NCI-H2171 (cell line): Measurements from ENCODE around the gene SLC30A1.

Experiments
- DNase-seq: peaks from one replicate; lab custom pipeline; 2025; lab: John Stamatoyannopoulos, UW

The SLC30A1 gene

GRCh38 chr1:211607754-211608473, 29.0 kb upstream of the SLC30A1 start:
- DNase-seq = no peak

GRCh38 chr1:211606914-211607753, 28.2 kb upstream of the SLC30A1 start:
- DNase-seq = no peak

- DNase-seq = no peak
Observed at GRCh38 chr1:211606332-211606913, 27.5 kb upstream of the SLC30A1 start.

DNA sequence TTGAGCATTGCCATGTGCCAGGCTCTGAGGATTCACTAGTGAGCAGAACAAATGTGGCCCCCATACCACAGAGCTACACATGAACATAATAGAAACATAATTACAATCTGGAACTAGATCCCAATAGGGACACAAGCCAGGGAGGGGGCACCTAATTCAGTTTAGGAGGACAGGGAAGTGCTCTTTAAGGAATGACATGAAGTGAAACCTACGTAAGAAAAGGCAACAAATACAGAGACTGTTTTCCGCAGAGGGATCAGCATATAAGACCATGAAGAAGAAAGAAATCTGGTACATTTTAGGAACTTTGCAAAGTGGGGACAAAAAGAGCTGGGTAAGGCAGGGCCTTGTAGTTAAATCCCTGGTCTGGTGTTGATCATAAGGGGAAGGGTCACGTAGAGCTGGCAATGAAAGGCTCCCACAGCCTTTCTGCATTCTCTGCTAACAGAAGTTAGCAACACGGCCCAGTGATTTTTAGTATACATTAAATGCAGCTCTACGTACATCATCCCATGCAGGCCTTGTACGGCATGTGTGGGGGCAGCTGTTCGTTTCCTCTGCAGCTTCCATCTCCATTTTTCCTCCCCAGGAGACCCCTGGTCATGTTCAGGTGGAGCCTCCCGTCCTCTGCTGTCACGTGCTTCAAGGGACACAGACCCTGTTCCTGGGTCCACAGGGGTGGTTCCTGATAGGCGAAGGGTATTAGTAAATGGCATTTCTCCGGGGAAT, 26.8 kb upstream of the SLC30A1 start:
- DNase-seq = no peak

- no peak for DNase-seq
Observed at GRCh38 chr1:211605034-211605433, 26.1 kb upstream of the SLC30A1 start.

DNA sequence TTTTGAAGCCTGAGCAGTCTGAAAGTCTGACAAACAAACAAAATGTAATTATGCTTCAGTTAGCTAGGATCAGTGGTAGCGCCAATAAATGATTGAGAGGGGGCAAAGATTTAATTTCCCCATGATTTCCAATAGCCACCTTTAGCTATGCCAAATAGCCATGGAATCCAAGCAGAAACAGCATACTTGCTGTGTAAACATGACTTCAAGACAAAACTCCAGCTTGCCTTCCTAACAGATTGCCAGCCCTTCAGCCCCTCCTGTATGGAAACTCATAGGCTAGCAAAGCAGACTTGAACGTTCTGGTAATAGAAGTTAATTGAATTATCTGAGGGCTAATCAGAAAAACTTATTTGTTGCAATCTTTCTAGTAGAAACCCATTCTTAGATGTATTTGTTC, 25.6 kb upstream of the SLC30A1 start:
- DNase-seq = no peak

DNA sequence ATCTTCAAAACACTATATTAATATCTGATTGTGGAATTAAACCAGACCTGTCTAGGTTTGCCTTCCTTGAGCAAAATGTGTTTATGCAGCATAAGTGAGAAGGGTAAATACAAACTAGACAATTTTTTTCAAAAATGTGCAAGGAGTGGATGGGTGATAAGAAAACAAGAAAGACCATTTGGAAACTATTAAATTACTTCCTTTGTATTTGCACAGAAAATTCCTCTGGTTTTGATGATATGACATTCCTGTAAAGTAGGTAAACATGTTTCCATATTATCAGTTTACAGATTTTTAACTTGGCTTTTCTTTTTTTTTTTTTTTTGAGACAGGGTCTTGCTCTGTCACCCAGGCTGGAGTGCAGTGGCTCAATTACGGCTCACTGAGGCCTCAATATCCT, 24.8 kb upstream of the SLC30A1 start:
- no peak for DNase-seq

DNA sequence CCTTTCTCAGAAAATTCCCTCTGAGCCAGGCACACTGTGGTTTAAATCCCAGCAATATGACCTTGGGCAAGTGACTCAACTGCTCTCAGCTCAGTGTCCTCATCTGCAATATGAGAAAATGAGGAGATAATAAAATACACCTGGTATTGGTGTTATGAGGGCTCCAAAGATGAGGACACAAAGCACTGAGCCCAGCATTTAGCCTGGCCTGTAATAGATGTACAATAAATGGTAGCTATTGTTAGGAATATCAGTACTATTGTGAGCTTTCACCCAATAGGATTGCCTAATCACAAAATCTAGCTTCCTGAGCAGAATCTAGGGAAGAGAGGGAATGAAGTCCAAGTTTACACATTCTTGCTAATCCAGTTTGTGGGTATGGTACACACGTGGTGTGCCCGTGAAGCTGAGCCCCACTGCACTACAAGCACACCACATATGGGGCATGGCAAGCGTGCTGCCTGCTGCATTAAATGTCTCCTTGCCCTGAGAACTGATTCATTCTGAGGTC, 24.3 kb upstream of the SLC30A1 start:
- DNase-seq = no peak

DNA sequence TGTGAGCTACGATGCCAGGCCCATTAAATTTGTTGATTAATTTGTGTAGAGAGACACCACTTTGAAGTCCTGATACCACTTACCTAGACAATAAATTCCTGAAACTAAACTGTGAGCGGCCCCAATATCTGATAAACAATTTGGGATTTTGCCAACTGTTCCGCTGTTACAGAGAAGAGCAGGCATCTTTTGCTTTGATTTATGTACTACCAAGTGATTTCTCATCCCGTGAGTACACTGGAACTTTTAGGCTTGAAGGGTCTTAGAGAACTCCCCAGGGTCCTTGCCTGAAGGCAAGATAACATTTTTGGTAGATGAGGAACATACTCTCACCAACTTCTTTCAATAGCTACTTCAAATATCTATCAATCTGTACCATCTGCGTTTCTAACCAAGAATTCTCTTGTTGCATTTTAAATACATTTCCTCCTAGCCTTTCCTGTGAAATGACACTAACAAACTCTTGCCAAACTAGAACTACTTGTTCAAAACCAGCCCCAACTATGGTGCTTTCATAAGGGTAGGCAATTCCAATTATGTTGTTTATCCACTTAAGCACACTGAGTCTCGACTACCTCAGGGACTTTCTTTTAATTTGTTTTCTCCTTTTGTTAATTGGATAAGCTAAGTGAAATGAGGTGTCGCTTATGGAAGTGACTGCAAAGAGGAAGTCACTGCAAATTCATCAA, 23.2 kb upstream of the SLC30A1 start:
- DNase-seq = no peak

GRCh38 chr1:211601159-211601558, 22.2 kb upstream of the SLC30A1 start:
- DNase-seq = no peak

- DNase-seq = no peak
Observed at GRCh38 chr1:211599250-211599649, 20.3 kb upstream of the SLC30A1 start.

DNA sequence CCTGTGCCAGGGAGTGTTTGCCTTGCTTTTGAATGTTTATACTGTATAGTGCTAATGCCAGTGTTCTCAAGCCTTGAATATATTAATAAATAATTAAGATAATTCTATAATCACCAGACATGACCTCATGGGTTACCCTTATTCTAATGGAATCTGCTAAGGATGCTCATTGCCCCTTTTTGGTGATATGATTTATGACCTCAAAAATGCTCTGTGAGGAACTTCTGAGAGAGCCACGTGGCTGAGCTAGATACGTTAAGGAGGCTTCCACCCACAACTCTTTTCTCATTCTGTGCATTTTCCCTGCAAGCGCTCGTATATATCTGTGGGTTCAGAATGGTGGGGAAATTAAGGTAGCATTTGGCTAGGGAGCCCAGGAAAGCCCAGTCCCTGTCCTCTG, 19.6 kb upstream of the SLC30A1 start:
- DNase-seq = no peak

DNA sequence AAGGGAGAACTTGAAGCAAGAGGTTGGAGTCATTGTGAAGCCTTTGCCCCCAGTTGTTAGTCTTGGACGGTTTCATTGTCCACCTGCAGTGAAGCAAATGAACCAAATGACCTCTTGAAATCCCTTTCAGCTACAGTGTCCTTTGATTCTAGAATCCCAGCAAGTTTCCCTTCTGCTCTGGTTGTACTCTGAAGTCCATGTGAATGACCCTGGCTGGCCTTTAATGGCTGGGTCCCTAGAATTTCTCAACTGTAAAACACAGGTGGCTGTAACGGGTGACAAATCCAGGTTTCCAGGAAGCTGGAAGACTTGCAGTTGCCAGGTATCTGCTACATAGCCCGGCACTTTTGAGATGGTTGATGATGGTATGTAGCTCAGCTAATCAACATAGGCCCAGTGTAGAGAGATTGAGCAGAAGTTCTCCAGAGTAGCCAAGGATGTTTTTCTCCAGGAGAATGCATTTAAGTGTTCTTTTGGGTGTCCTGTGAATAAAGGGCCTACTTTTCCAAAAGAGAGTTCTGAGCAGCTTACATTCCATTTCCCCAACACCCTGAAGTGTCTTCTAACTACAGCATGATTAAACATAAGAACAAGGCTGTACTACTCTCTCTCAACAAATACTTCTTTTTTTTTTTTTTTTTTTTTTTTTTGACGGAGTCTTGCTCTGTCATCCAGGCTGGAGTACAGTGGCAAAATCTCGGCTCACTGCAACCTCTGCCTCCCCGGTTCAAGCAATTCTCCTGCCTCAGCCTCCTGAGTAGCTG, 17.6 kb upstream of the SLC30A1 start:
- no peak for DNase-seq

DNA sequence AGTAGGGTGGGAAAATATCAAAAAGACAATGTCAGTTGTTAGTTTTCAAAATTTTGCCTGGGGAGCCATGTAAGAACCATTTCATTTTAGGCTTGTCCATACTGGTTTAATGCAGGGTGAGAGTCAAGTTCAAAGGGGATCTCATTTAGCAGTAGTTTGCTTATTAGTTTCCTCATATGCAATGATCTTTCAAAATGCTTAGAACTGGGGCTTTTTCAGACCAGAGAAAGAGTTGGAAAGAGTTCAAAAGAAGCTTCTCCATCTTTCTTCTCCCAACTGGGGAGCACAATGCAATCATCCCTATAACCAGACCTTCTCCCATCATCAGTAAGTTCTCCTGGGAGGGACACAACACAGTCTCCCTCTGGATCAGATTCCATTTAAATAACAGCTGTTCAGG, 16.5 kb upstream of the SLC30A1 start:
- DNase-seq = no peak

GRCh38 chr1:211591980-211592493, 13.1 kb upstream of the SLC30A1 start:
- no peak for DNase-seq

DNA sequence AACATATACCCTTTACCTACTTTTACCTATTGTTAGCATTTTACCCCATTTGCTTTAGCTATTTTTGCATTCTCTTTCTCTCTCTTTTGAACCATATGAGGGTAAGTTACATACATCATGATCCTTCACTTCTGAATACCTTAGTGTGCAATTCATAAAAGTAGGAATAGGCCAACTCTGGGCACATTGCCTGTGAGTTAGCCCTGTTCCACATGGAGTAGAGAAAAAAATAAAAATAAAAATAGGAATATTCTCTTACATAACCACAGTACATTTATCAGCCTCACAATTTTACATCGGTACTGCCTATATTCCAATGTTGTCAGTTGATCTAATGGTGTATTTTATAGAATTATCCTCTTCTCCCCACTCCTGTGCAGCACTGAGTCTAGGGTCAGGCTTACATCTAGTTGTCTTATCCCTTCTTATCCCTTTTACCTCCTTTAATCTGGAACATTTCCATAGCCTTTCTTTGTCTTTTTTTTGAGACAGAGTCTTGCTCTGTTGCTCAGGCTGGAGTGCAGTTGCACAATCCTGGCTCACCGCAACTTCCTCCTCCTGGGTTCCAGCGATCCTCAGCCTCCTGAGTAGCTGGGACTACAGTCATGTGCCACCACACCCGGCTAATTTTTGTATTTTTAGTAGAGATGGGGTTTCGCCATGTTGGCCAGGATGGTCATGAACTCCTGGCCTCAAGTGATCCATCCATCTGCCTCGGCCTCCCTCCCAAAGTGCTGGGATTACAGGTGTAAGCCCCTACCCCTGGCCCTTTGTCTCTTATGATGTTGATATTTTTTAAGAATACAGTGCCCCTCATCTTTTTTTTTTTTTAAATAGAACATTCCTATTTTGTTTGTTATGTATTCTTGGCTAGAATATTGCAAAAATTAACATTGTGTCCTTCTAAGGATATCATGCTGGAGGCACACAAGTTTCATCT, 11.1 kb upstream of the SLC30A1 start:
- DNase-seq = no peak

DNA sequence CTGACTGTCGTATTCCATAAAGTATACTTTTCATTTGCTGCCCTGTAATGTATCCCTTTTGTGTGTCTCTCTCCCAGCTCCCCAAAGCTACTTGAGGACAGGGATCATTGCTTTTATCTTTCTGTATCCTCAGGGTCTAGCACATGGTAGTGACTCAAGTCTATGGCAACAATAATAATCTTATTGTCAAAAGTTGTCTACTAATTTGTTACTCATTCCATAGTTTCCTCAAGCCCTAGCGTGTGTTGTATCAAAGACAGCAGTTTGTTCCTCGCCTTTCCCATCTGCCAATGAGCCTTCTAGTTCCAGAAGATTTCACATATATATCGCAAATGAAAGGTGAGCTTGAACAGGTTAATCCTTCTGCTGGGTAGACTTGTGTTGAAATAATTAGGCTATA, 9.8 kb upstream of the SLC30A1 start:
- no peak for DNase-seq

- DNase-seq = no peak
Observed at GRCh38 chr1:211587123-211587522, 8.2 kb upstream of the SLC30A1 start.

- no peak for DNase-seq
Observed at GRCh38 chr1:211586538-211586937, 7.6 kb upstream of the SLC30A1 start.
